ENCODE data around the gene CTRB1.
"Not testable (repeated sequence)": the region's sequence is repeated elsewhere in the genome, so short reads cannot be mapped to it uniquely, and the experiment has no call there.

The CTRB1 gene

GRCh38 chr16:75204410-75204758 is 14.4 kb upstream of the CTRB1 start:
- no peak for DNase-seq (ENCODE audit: low spot score)

- not testable (repeated sequence) for DNase-seq (ENCODE audit: low spot score)
These were observed 13.9 kb upstream of the CTRB1 start for GRCh38 chr16:75204905-75205304.

- DNase-seq (ENCODE audit: low spot score), result not testable (repeated sequence)
These were observed 13.3 kb upstream of the CTRB1 start for GRCh38 chr16:75205438-75205837.

- DNase-seq (ENCODE audit: low spot score), result not testable (repeated sequence)
These were observed 12.6 kb upstream of the CTRB1 start for GRCh38 chr16:75205961-75206748.

GRCh38 chr16:75206749-75207451 is 11.9 kb upstream of the CTRB1 start, which contains the start of gene CTRB2:
Gene CTRB2 (minus strand): TSS chr16:75207161. CDS start chr16:75207141, 20 bp downstream.
- no peak for DNase-seq (ENCODE audit: low spot score)

GRCh38 chr16:75207831-75208230 is 11.0 kb upstream of the CTRB1 start:
- DNase-seq (ENCODE audit: low spot score), result no peak

GRCh38 chr16:75208242-75208825 is 10.5 kb upstream of the CTRB1 start:
- DNase-seq (ENCODE audit: low spot score), result no peak

GRCh38 chr16:75208861-75209505 is 9.8 kb upstream of the CTRB1 start:
- DNase-seq (ENCODE audit: low spot score), result no peak

- DNase-seq (ENCODE audit: low spot score), result not testable (repeated sequence)
These were observed 9.3 kb upstream of the CTRB1 start for GRCh38 chr16:75209514-75209913.

- DNase-seq (ENCODE audit: low spot score), result no peak
These were observed 8.8 kb upstream of the CTRB1 start for GRCh38 chr16:75209944-75210343.

GRCh38 chr16:75211286-75211685 is 7.5 kb upstream of the CTRB1 start:
- DNase-seq (ENCODE audit: low spot score), result not testable (repeated sequence)

GRCh38 chr16:75216127-75216526 is 2.7 kb upstream of the CTRB1 start:
- DNase-seq (ENCODE audit: low spot score), result no peak

- DNase-seq (ENCODE audit: low spot score), result no peak
These were observed 2.2 kb upstream of the CTRB1 start for GRCh38 chr16:75216576-75216975.

GRCh38 chr16:75217389-75217851 is 1.4 kb upstream of the CTRB1 start:
- DNase-seq (ENCODE audit: low spot score), result no peak

GRCh38 chr16:75219088-75219487 is 300 bp downstream of the CTRB1 start:
- no peak for DNase-seq (ENCODE audit: low spot score)

- DNase-seq (ENCODE audit: low spot score), result no peak
These were observed 1.1 kb downstream of the CTRB1 start for GRCh38 chr16:75219838-75220237.

- no peak for DNase-seq (ENCODE audit: low spot score)
These were observed 3.5 kb downstream of the CTRB1 start for GRCh38 chr16:75222271-75222783.

- DNase-seq (ENCODE audit: low spot score), result not testable (repeated sequence)
These were observed 4.3 kb downstream of the CTRB1 start for GRCh38 chr16:75223129-75223528.

GRCh38 chr16:75224306-75225082 is 5.7 kb downstream of the CTRB1 start:
- no peak for DNase-seq (ENCODE audit: low spot score)

GRCh38 chr16:75225092-75225491 is 6.3 kb downstream of the CTRB1 start:
- DNase-seq (ENCODE audit: low spot score), result no peak

Data from HuH-7 (cell line).